Activated CD4-positive, alpha-beta memory T cell treated with anti-CD3 and anti-CD28 coated beads for 36 hours (primary cell): ENCODE results near the gene TXNDC2. TPM values are rescaled to one million over a fixed set of nuclear protein-coding genes. Genes with fewer than 3 reads are reported as not detected.

Source experiments
- CTCF ChIA-PET: fragments of 350-600 bp; sonication (Branson Sonifier 250); formaldehyde crosslinking; loops from one replicate; lab custom pipeline; 2021; ENCODE audit warnings: antibody characterized with exemption, inconsistent platforms; lab: Charles Lee
- POLR2A ChIA-PET: fragments of 350-600 bp; sonication (Branson Sonifier 250); formaldehyde crosslinking; loops from one replicate; lab custom pipeline; 2021; ENCODE audit warnings: antibody characterized with exemption; lab: Charles Lee
- DNase-seq: peaks from one replicate; pipeline ENCODE4 v3.0.0-alpha.2; 2020
- H3K27ac Mint-ChIP-seq: one replicate; pipeline ENCODE4 v1.8.0; 2021; ENCODE audit warnings: mixed read lengths
- H3K27me3 Mint-ChIP-seq: one replicate; pipeline ENCODE4 v1.8.0; 2021; ENCODE audit warnings: mixed read lengths
- H3K36me3 Mint-ChIP-seq: one replicate; pipeline ENCODE4 v1.8.0; 2021; ENCODE audit warnings: mixed read lengths
- H3K4me1 Mint-ChIP-seq: one replicate; pipeline ENCODE4 v1.8.0; 2021; ENCODE audit warnings: low read depth, mixed read lengths
- H3K4me3 Mint-ChIP-seq: one replicate; pipeline ENCODE4 v1.8.0; 2021; ENCODE audit warnings: mild to moderate bottlenecking, mixed read lengths
- H3K9me3 Mint-ChIP-seq: one replicate; pipeline ENCODE4 v1.8.0; 2021; ENCODE audit warnings: mixed read lengths
- intact Hi-C: fragments of 100-400 bp; cut with micrococcal nuclease; formaldehyde crosslinking; loops from one replicate; pipeline ENCODE4 v1.15.1; 2023
- total RNA-seq, 2 experiments: library from RNA; stranded (reverse); gene quantifications; one replicate each; pipeline ENCODE4 v1.2.3, GENCODE V29; 2021

The TXNDC2 gene
- total RNA-seq, 2 experiments from 2014 or later = not detected

- Mint-ChIP-seq H3K27me3 (peaks cover 27% of the 10 kb centered on the region), H3K9me3 (peaks cover 18% of the 10 kb centered on the region), H3K4me3 (no peak overlapping the region), H3K36me3 (peaks cover 9% of the 10 kb centered on the region), H3K27ac (no peak overlapping the region), H3K4me1 (peaks cover 19% of the 10 kb centered on the region)
- no peak for DNase-seq
- intact Hi-C loops = loop anchor here (1.0 to 5.0 kb wide), 2 partner anchors 15 to 150 kb away; no protein-coding TSS in a partner anchor
- ChIA-PET CTCF (interaction anchor here (0.8 to 1.2 kb wide), 2 partner anchors 51 to 52 kb away, joined by 3 to 4 read pairs; partner anchors contain the start of gene VAPA), POLR2A (interaction anchor here (1.4 to 2.3 kb wide), 2 partner anchors 14 to 51 kb away, joined by 6 to 14 read pairs; partner anchors contain the start of gene VAPA)
Observed at GRCh38 chr18:9862686-9863085, 23.1 kb upstream of the TXNDC2 start.

GRCh38 chr18:9863282-9863681 lies 22.5 kb upstream of the TXNDC2 start:
- ChIA-PET CTCF (no interaction called here), POLR2A (interaction anchor here (2.3 kb wide), 1 partner anchor 50 kb away, joined by 14 read pairs; the partner anchor contains the start of gene VAPA)
- H3K36me3 Mint-ChIP-seq = peaks cover 9% of the 10 kb centered on the region
- H3K4me1 Mint-ChIP-seq = peaks cover 19% of the 10 kb centered on the region
- H3K27me3 Mint-ChIP-seq = peaks cover 25% of the 10 kb centered on the region
- DNase-seq = no peak
- no peak overlapping the region for H3K27ac Mint-ChIP-seq
- peaks cover 18% of the 10 kb centered on the region for H3K9me3 Mint-ChIP-seq
- intact Hi-C loops = loop anchor here (5.0 kb wide), 1 partner anchor 151 kb away; no protein-coding TSS in a partner anchor
- H3K4me3 Mint-ChIP-seq = no peak overlapping the region

GRCh38 chr18:9865764-9866490 lies 19.8 kb upstream of the TXNDC2 start:
- POLR2A ChIA-PET = no interaction called here

GRCh38 chr18:9866627-9867026 lies 19.1 kb upstream of the TXNDC2 start:
- Mint-ChIP-seq H3K4me3 (no peak overlapping the region), H3K27ac (no peak overlapping the region), H3K36me3 (peaks cover 9% of the 10 kb centered on the region), H3K4me1 (peaks cover 22% of the 10 kb centered on the region), H3K27me3 (peaks cover 38% of the 10 kb centered on the region), H3K9me3 (peaks cover 18% of the 10 kb centered on the region)
- DNase-seq = no peak
- intact Hi-C loops = no loop called here
- POLR2A ChIA-PET = no interaction called here
- CTCF ChIA-PET = interaction anchor here (0.7 kb wide), 1 partner anchor 301 kb away, joined by 4 read pairs; no protein-coding TSS in a partner anchor

More at GRCh38 chr18:9865764-9866490, 19.8 kb upstream of the TXNDC2 start:
- DNase-seq = no peak
- CTCF ChIA-PET = interaction anchor here (0.7 kb wide), 1 partner anchor 300 kb away, joined by 4 read pairs; no protein-coding TSS in a partner anchor
- Mint-ChIP-seq H3K9me3 (peaks cover 18% of the 10 kb centered on the region), H3K36me3 (peaks cover 9% of the 10 kb centered on the region), H3K27me3 (peaks cover 33% of the 10 kb centered on the region), H3K4me3 (no peak overlapping the region), H3K27ac (no peak overlapping the region), H3K4me1 (peaks cover 29% of the 10 kb centered on the region)
- intact Hi-C loops = no loop called here

GRCh38 chr18:9867071-9867594 lies 18.6 kb upstream of the TXNDC2 start:
- Mint-ChIP-seq H3K27me3 (peaks cover 38% of the 10 kb centered on the region), H3K36me3 (peaks cover 9% of the 10 kb centered on the region), H3K27ac (no peak overlapping the region), H3K4me3 (no peak overlapping the region), H3K9me3 (peaks cover 18% of the 10 kb centered on the region), H3K4me1 (peaks cover 18% of the 10 kb centered on the region)
- ChIA-PET POLR2A (no interaction called here), CTCF (no interaction called here)
- intact Hi-C loops = no loop called here
- DNase-seq = no peak

GRCh38 chr18:9868857-9869714 lies 16.7 kb upstream of the TXNDC2 start:
- POLR2A ChIA-PET = no interaction called here
- CTCF ChIA-PET = interaction anchor here (1.4 kb wide), 1 partner anchor 28 kb away, joined by 4 read pairs; no protein-coding TSS in a partner anchor
- no peak for DNase-seq
- peaks cover 36% of the 10 kb centered on the region for H3K27me3 Mint-ChIP-seq
- peaks cover 9% of the 10 kb centered on the region for H3K36me3 Mint-ChIP-seq
- intact Hi-C loops = no loop called here
- H3K4me3 Mint-ChIP-seq = no peak overlapping the region
- peaks cover 10% of the 10 kb centered on the region for H3K4me1 Mint-ChIP-seq
- no peak overlapping the region for H3K27ac Mint-ChIP-seq
- peaks cover 18% of the 10 kb centered on the region for H3K9me3 Mint-ChIP-seq

GRCh38 chr18:9869715-9870430 lies 15.9 kb upstream of the TXNDC2 start:
- H3K9me3 Mint-ChIP-seq = peaks cover 18% of the 10 kb centered on the region
- no peak overlapping the region for H3K4me3 Mint-ChIP-seq
- H3K27me3 Mint-ChIP-seq = peaks cover 38% of the 10 kb centered on the region
- peaks cover 9% of the 10 kb centered on the region for H3K36me3 Mint-ChIP-seq
- DNase-seq = no peak
- H3K27ac Mint-ChIP-seq = no peak overlapping the region
- POLR2A ChIA-PET = no interaction called here
- CTCF ChIA-PET = interaction anchor here (1.4 kb wide), 1 partner anchor 28 kb away, joined by 4 read pairs; no protein-coding TSS in a partner anchor
- peaks cover 10% of the 10 kb centered on the region for H3K4me1 Mint-ChIP-seq
- intact Hi-C loops = no loop called here

- POLR2A ChIA-PET = no interaction called here
- Mint-ChIP-seq H3K4me3 (no peak overlapping the region), H3K36me3 (peaks cover 7% of the 10 kb centered on the region), H3K27me3 (peaks cover 41% of the 10 kb centered on the region), H3K4me1 (peaks cover 10% of the 10 kb centered on the region), H3K9me3 (peaks cover 13% of the 10 kb centered on the region), H3K27ac (no peak overlapping the region)
- DNase-seq = no peak
- intact Hi-C loops = no loop called here
- CTCF ChIA-PET = interaction anchor here (1.4 kb wide), 1 partner anchor 29 kb away, joined by 4 read pairs; no protein-coding TSS in a partner anchor
Observed at GRCh38 chr18:9870431-9871008, 15.3 kb upstream of the TXNDC2 start.

GRCh38 chr18:9871244-9871746 lies 14.5 kb upstream of the TXNDC2 start:
- Mint-ChIP-seq H3K4me1 (peaks cover 11% of the 10 kb centered on the region), H3K27me3 (peaks cover 38% of the 10 kb centered on the region), H3K4me3 (no peak overlapping the region), H3K27ac (no peak overlapping the region), H3K9me3 (peaks cover 5% of the 10 kb centered on the region), H3K36me3 (no peaks in the 10 kb centered on the region)
- POLR2A ChIA-PET = no interaction called here
- DNase-seq = no peak
- CTCF ChIA-PET = no interaction called here
- intact Hi-C loops = no loop called here

GRCh38 chr18:9872823-9873222 lies 12.9 kb upstream of the TXNDC2 start:
- no peak overlapping the region for H3K4me3 Mint-ChIP-seq
- intact Hi-C loops = no loop called here
- CTCF ChIA-PET = no interaction called here

GRCh38 chr18:9874728-9875127 lies 11.0 kb upstream of the TXNDC2 start:
- ChIA-PET CTCF (no interaction called here), POLR2A (no interaction called here)
- Mint-ChIP-seq H3K27me3 (peaks cover 34% of the 10 kb centered on the region), H3K9me3 (no peaks in the 10 kb centered on the region), H3K4me3 (no peak overlapping the region), H3K4me1 (peaks cover 20% of the 10 kb centered on the region), H3K36me3 (no peaks in the 10 kb centered on the region), H3K27ac (no peak overlapping the region)
- intact Hi-C loops = loop anchor here (5.0 kb wide), 1 partner anchor 172 kb away; no protein-coding TSS in a partner anchor
- DNase-seq = no peak

More at GRCh38 chr18:9872823-9873222, 12.9 kb upstream of the TXNDC2 start:
- no peak for DNase-seq
- POLR2A ChIA-PET = no interaction called here
- H3K36me3 Mint-ChIP-seq = no peaks in the 10 kb centered on the region
- H3K27me3 Mint-ChIP-seq = peaks cover 40% of the 10 kb centered on the region
- H3K9me3 Mint-ChIP-seq = no peaks in the 10 kb centered on the region
- H3K27ac Mint-ChIP-seq = no peak overlapping the region
- peaks cover 24% of the 10 kb centered on the region for H3K4me1 Mint-ChIP-seq
